Lower lobe of right lung (tissue), 2 donors: ENCODE data around the gene INTS11. TPM values are rescaled to one million over a fixed set of nuclear protein-coding genes. Genes with fewer than 3 reads are reported as not detected.

ENCODE experiments used
- ATAC-seq, 2 donors: fragments of 200-7000 bp; cut with Tn5 transposase; one replicate each; pipeline ENCODE4 v1.9.1; 2020 to 2022; ENCODE audit warnings: mild to moderate bottlenecking in 2 of 2, moderate library complexity in 2 of 2
- DNase-seq: peaks from one replicate; pipeline ENCODE4 v3.0.0-alpha.2; 2020
- H3K27ac ChIP-seq: fragments of 200-600 bp; one replicate; pipeline ENCODE4 v1.8.0; 2022
- H3K27me3 ChIP-seq: fragments of 200-600 bp; one replicate; pipeline ENCODE4 v1.8.0; 2022; ENCODE audit warnings: low read depth
- H3K36me3 ChIP-seq: fragments of 200-600 bp; one replicate; pipeline ENCODE4 v1.8.0; 2022; ENCODE audit warnings: mild to moderate bottlenecking
- H3K4me1 ChIP-seq: fragments of 200-600 bp; one replicate; pipeline ENCODE4 v1.8.0; 2022
- H3K4me3 ChIP-seq: fragments of 200-600 bp; one replicate; pipeline ENCODE4 v1.8.0; 2022; ENCODE audit warnings: mild to moderate bottlenecking
- H3K9me3 ChIP-seq: fragments of 200-600 bp; one replicate; pipeline ENCODE4 v1.8.0; 2022
- intact Hi-C: fragments of 100-400 bp; cut with DNase I; formaldehyde crosslinking; loops from one replicate; pipeline ENCODE4 v1.11.0; 2022
- total RNA-seq: library from RNA; stranded (reverse); fragmentation: NEBNext Ultra II Directional; extraction: Animal tissue kit (Norgen Biotek cat#: 25700); gene quantifications from one replicate; pipeline ENCODE4 v1.2.1, GENCODE V29; 2021
- TF ChIP-seq, protein P1 (sequence below): fragments of 200-600 bp; IDR thresholded peaks from one replicate; pipeline ENCODE4 v1.8.0; 2022; ENCODE audit warnings: antibody characterized with exemption, mild to moderate bottlenecking
- donor health status: DM: no; HTN: yes; CAD: no; lungs with severe emphysema.

Gene INTS11
- total RNA-seq, 1 donor from 2014 or later = 88.9 TPM

DNA sequence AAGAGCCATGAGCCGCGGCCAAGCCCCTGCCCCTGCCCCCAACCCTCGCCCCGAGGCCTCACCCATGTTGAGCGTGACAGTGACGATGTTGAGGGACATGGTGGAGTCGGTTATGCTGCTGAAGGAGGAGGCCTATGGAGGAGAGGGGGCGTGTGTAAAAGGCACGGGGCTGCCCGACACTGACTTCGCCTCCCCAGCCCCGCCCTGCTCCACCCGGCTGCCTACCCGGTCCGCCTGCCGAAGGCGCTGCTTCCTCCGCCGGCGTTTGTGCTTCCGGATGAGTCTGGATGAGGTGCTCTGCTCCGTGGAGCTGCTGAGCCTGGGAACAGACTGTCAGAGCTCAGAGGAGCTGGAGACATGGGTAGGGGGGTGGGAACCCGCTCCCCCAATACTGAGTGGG is 15.7 kb upstream of the INTS11 start:
- DNase-seq (no peak), ATAC-seq (no peak)
- intact Hi-C loops = no loop called here
- H3K4me1 ChIP-seq = peaks cover 9% of the 10 kb centered on the region
- H3K4me3 ChIP-seq = no peak overlapping the region
- no peaks in the 10 kb centered on the region for H3K27me3 ChIP-seq
- H3K36me3 ChIP-seq = peaks cover 50% of the 10 kb centered on the region
- no peaks in the 10 kb centered on the region for H3K9me3 ChIP-seq
- no peak overlapping the region for H3K27ac ChIP-seq
- TF ChIP-seq, protein P1, sequence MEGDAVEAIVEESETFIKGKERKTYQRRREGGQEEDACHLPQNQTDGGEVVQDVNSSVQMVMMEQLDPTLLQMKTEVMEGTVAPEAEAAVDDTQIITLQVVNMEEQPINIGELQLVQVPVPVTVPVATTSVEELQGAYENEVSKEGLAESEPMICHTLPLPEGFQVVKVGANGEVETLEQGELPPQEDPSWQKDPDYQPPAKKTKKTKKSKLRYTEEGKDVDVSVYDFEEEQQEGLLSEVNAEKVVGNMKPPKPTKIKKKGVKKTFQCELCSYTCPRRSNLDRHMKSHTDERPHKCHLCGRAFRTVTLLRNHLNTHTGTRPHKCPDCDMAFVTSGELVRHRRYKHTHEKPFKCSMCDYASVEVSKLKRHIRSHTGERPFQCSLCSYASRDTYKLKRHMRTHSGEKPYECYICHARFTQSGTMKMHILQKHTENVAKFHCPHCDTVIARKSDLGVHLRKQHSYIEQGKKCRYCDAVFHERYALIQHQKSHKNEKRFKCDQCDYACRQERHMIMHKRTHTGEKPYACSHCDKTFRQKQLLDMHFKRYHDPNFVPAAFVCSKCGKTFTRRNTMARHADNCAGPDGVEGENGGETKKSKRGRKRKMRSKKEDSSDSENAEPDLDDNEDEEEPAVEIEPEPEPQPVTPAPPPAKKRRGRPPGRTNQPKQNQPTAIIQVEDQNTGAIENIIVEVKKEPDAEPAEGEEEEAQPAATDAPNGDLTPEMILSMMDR = no peak

DNA sequence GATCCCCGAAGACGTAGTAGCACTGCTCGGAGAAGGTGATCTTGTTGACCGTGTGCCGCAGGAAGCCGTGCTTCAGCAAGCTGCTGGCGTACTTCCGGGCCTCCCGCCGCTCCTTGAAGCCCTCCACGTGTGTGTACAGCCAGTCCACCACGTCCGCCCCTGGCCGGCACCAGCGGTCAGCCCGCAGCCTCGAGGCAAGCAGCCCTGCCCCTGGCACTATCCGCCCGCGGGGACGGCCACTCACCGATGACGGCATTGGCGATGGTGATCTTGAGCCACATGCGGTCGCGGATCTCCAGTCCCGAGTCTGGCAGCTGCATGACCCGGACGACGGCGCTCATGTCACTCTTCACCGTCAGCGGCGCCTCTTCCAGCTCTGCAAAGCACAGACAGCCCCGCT is 13.8 kb upstream of the INTS11 start:
- H3K36me3 ChIP-seq = peaks cover 50% of the 10 kb centered on the region

DNA sequence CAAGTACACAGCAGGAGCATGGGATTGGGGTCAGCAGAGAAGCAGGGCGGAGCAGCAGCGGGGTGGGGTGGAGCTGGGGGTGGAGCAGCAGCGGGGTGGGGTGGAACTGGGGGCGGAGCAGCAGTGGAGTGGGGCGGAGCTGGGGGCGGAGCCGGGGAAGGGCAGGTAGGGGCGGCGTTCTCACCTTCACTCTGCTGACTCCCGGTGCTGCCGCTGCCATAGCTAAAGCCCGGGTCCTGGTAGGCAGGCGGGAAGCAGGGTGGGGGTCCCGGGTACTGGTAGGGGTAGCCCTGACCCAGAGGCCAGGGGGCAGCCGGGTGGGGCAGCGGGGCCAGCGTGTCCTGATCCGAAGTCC is 13.3 kb upstream of the INTS11 start:
- no peaks in the 10 kb centered on the region for H3K9me3 ChIP-seq
- intact Hi-C loops = no loop called here
- no peak overlapping the region for H3K4me3 ChIP-seq
- peaks cover 50% of the 10 kb centered on the region for H3K36me3 ChIP-seq
- peak; percentile 21 to 28 for ATAC-seq
- TF ChIP-seq, protein P1 = no peak
- H3K27ac ChIP-seq = no peak overlapping the region
- no peaks in the 10 kb centered on the region for H3K27me3 ChIP-seq
- no peak for DNase-seq
- no peaks in the 10 kb centered on the region for H3K4me1 ChIP-seq

More for the DNA sequence above, 13.8 kb upstream of the INTS11 start:
- H3K27me3 ChIP-seq = no peaks in the 10 kb centered on the region
- H3K9me3 ChIP-seq = no peaks in the 10 kb centered on the region
- intact Hi-C loops = no loop called here
- no peak for DNase-seq
- H3K27ac ChIP-seq = no peak overlapping the region
- no peaks in the 10 kb centered on the region for H3K4me1 ChIP-seq
- ATAC-seq = no peak
- TF ChIP-seq, protein P1 = no peak
- no peak overlapping the region for H3K4me3 ChIP-seq

DNA sequence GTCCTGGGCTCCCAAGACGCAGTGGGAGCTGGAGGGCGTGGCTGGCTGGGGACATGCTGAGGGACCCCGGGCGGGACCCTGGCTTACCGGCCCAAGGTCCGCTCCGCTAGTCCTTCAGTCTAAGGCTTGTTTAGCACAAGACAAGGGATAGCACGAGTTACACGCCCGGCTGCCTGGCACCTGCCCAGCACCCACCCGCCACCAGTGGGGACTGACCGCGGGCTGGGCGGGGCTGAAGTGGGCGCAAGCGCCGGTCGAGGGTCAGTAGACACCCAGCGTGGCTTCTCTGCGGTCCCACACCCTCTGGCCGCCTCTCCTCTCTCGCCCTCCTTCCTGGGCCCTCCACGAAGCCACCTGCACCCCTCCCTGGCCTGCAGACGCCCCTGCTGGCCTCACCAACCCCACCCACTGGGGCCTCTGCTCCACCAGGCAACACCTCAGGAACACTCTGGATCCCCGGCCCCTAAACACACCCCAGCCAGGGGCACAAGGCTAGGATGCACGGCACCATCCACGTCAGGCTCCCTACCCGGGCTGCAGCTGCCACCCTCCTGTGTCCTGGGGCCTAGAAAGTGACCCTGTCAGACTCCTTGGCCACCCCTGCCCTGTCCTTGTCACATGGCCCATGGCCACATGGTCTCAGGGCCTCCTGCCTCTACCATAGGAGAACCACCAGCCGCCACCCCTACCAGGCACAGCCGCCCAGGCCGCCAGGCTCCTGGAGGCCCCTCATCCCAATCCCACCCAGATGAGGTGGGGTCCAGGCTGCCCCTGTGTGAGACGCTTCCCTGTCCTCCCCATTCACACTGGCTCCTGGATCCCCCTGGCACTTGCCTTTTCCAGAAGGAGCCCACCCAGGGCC is 12.7 kb upstream of the INTS11 start:
- ATAC-seq (no peak), DNase-seq (no peak)
- peaks cover 50% of the 10 kb centered on the region for H3K36me3 ChIP-seq

DNA sequence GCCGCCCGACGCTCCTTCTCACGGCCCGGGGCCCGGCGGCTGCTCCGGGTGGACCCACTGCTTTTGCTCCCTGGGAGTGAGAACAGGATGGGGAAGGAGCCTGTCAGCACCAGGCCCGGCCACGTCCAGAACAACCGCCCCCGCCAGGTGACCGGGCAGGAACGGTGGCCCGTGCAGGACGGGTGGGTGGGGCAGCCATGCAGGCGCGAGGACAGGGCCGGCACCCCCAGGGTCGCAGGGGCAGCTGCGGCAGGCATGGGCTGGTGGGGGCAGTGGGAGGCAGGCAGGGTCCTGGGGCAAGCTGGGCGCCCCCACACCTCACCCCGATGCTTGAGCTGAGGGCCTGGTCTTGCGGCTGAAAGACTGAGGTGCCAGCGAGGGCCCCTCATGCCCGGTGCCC is 12.0 kb upstream of the INTS11 start:
- peaks cover 46% of the 10 kb centered on the region for H3K36me3 ChIP-seq
- peaks cover 3% of the 10 kb centered on the region for H3K4me1 ChIP-seq
- H3K27me3 ChIP-seq = no peaks in the 10 kb centered on the region
- no peak overlapping the region for H3K4me3 ChIP-seq
- no peak for ATAC-seq
- TF ChIP-seq, protein P1 = no peak
- H3K9me3 ChIP-seq = no peaks in the 10 kb centered on the region
- intact Hi-C loops = no loop called here
- no peak overlapping the region for H3K27ac ChIP-seq
- no peak for DNase-seq

More for the DNA sequence above, 12.7 kb upstream of the INTS11 start:
- no peaks in the 10 kb centered on the region for H3K9me3 ChIP-seq
- intact Hi-C loops = no loop called here
- no peaks in the 10 kb centered on the region for H3K4me1 ChIP-seq
- TF ChIP-seq, protein P1 = no peak
- H3K27me3 ChIP-seq = no peaks in the 10 kb centered on the region
- H3K4me3 ChIP-seq = no peak overlapping the region
- H3K27ac ChIP-seq = no peak overlapping the region
